ENCODE data around the gene TSEN34. TPM values are rescaled to one million over a fixed set of nuclear protein-coding genes. Genes with fewer than 3 reads are reported as not detected.

TSEN34 gene
- total and polyA plus RNA-seq, 2 experiments from 2014 or later: 36.6 to 53.4 TPM

DNA sequence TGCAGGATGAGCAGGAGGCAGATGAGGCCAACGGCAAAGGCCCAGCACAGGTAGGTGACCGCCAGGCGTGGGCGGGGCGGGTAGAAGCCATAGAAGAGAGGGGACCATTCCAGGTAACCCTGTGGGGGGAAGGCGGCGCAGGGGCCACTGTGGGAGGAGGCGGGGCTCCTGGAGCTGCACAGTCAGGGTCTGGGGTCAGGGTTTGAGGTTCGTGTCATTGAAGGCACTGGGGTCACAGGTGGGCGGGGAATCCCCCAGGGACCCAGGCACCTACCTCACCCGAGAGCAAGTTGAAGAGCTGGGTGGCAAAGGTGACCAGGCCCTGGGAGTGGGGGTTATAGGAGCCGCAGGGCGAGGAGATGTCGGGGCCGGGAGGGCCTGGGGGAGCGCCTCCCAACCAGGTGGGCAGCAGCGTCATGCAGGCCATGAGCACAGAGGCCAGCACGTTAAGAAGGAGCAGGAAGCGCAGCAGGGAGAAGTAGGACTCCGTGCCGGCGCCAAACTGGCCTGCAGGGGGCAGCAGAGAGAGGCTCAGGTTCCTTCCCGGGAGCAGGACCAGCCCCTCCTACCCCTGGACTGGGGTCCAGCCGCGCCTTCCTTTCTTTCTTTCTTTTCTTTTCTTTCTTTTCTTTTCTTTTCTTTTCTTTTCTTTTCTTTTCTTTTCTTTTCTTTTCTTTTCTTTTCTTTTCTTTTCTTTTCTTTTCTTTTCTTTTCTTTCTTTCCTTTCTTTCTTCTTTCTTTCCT is 22.8 kb upstream of the TSEN34 start:
- Mint-ChIP-seq H3K27me3 (ENCODE audit: insufficient read depth, low read depth, poor library complexity) (peaks cover 31% of the 10 kb centered on the region), H3K4me1 (peaks cover 22% of the 10 kb centered on the region), H3K9me3 (no peaks in the 10 kb centered on the region; the same call in 1 of the 3 replicates), H3K36me3 (ENCODE audit: low read depth) (no peaks in the 10 kb centered on the region; the same call in 2 of the 3 replicates), H3K4me3 (no peak overlapping the region), H3K27ac (no peak overlapping the region)
- Histone ChIP-seq H3K4me1 (ENCODE audit: insufficient read depth) (no peaks in the 10 kb centered on the region; the same call in 1 of the 2 replicates), H3K4me3 (peak overlapping the region; percentile 45; the same call in 1 of the 2 replicates), H4K20me1 (replicated peaks; ENCODE audit: insufficient read depth) (no peaks in the 10 kb centered on the region), H2AFZ (0 out of 2 replicates have a peak overlapping the region, but pooled peaks have one; percentile 78), H3K79me2 (replicated peaks; ENCODE audit: insufficient read depth) (no peaks in the 10 kb centered on the region), H3K4me2 (peak overlapping the region; percentile 71), H3K9me2 (ENCODE audit: insufficient read depth) (no peaks in the 10 kb centered on the region), H3K27ac (ENCODE audit: low read depth) (no peak overlapping the region), H3F3A (replicated peaks; ENCODE audit: low read depth) (peaks cover 14% of the 10 kb centered on the region), H3K36me3 (ENCODE audit: insufficient read depth) (no peaks in the 10 kb centered on the region), H3K27me3 (ENCODE audit: insufficient read depth) (peaks cover 3% of the 10 kb centered on the region; the same call in 1 of the 2 replicates)
- DNase-seq (ENCODE audit: low spot score) (peak; percentile 97), ATAC-seq (peak; percentile 54)
- TF ChIP-seq, protein P1, sequence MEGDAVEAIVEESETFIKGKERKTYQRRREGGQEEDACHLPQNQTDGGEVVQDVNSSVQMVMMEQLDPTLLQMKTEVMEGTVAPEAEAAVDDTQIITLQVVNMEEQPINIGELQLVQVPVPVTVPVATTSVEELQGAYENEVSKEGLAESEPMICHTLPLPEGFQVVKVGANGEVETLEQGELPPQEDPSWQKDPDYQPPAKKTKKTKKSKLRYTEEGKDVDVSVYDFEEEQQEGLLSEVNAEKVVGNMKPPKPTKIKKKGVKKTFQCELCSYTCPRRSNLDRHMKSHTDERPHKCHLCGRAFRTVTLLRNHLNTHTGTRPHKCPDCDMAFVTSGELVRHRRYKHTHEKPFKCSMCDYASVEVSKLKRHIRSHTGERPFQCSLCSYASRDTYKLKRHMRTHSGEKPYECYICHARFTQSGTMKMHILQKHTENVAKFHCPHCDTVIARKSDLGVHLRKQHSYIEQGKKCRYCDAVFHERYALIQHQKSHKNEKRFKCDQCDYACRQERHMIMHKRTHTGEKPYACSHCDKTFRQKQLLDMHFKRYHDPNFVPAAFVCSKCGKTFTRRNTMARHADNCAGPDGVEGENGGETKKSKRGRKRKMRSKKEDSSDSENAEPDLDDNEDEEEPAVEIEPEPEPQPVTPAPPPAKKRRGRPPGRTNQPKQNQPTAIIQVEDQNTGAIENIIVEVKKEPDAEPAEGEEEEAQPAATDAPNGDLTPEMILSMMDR (conservative IDR thresholded peaks at IDR 0.05; ENCODE audit: low read depth in 2 of 2): peak; percentile 79 to 89
- no peak; the same call in 1 of the 2 replicates for TF ChIP-seq CREB1 (CRISPR knock-in tag; IDR thresholded peaks at IDR 0.05; ENCODE audit: low read depth)

DNA sequence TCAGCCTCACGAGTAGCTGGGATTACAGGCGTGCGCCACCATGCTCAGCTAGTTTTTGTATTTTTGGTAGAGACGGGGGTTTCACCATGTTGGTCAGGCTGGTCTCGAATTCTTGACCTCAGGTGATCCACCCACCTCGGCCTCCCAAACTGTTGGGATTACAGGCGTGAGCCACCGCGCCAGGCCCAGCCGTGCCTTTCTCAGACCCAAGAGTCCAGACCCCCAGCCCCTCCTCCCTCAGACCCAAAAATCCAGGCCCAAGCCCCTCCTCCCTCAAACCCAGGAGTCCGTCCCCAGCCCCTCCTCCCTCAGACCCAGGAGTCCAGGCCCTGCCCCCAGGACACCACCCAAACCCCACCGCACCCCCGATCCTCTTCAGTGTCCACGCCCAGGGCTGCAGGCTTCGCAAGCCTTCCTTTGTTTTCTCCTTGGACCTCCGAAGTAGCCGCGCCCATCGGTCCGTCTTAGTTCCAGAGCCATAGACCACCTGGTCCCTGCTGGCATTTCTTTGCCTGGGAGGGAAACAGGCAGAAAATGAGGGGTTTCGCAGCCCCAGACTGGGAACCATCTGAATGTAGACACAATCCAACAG is 21.9 kb upstream of the TSEN34 start:
- Histone ChIP-seq H3K4me3 (no peak overlapping the region), H3K4me1 (ENCODE audit: insufficient read depth) (peaks cover 2% of the 10 kb centered on the region; the same call in 1 of the 2 replicates), H3K27me3 (ENCODE audit: insufficient read depth) (no peaks in the 10 kb centered on the region), H3K27ac (ENCODE audit: low read depth) (no peak overlapping the region), H3K79me2 (replicated peaks; ENCODE audit: insufficient read depth) (no peaks in the 10 kb centered on the region), H3K9me2 (ENCODE audit: insufficient read depth) (no peaks in the 10 kb centered on the region), H3K36me3 (ENCODE audit: insufficient read depth) (no peaks in the 10 kb centered on the region), H3K4me2 (no peak overlapping the region), H3F3A (replicated peaks; ENCODE audit: low read depth) (peaks cover 18% of the 10 kb centered on the region), H4K20me1 (replicated peaks; ENCODE audit: insufficient read depth) (no peaks in the 10 kb centered on the region), H2AFZ (no peak overlapping the region)
- H3K4me3 Mint-ChIP-seq: no peak overlapping the region
- peaks cover 18% of the 10 kb centered on the region for H3K4me1 Mint-ChIP-seq
- no peak overlapping the region for H3K27ac Mint-ChIP-seq
- ATAC-seq (no peak), DNase-seq (ENCODE audit: low spot score) (peak; percentile 18)
- H3K36me3 Mint-ChIP-seq (ENCODE audit: low read depth): peaks cover under 1% of the 10 kb centered on the region; the same call in 1 of the 3 replicates
- H3K27me3 Mint-ChIP-seq (ENCODE audit: insufficient read depth, low read depth, poor library complexity): peaks cover 28% of the 10 kb centered on the region
- H3K9me3 Mint-ChIP-seq: no peaks in the 10 kb centered on the region; the same call in 1 of the 3 replicates
- TF ChIP-seq STAT1 (IDR thresholded peaks at IDR 0.05; ENCODE audit: unreplicated experiment) (no peak), ZNF331 (CRISPR knock-in tag; IDR thresholded peaks at IDR 0.05; ENCODE audit: low read depth) (no peak), JUNB (IDR thresholded peaks at IDR 0.05; ENCODE audit: unreplicated experiment) (no peak), EZH2phosphoT487 (IDR thresholded peaks at IDR 0.05; ENCODE audit: unreplicated experiment) (no peak), ZNF114 (CRISPR knock-in tag; IDR thresholded peaks at IDR 0.05) (no peak), POLR2AphosphoS5 (IDR thresholded peaks at IDR 0.05; ENCODE audit: low read depth) (no peak), EZH2 (IDR thresholded peaks at IDR 0.05; ENCODE audit: low read depth, unreplicated experiment) (no peak), NANOG (IDR thresholded peaks at IDR 0.05; ENCODE audit: borderline replicate concordance) (no peak), CREB1 (CRISPR knock-in tag; IDR thresholded peaks at IDR 0.05; ENCODE audit: low read depth) (no peak)
- TF ChIP-seq, protein P1 (conservative IDR thresholded peaks at IDR 0.05; ENCODE audit: low read depth in 2 of 2): no peak
- TF ChIP-seq, protein P2, sequence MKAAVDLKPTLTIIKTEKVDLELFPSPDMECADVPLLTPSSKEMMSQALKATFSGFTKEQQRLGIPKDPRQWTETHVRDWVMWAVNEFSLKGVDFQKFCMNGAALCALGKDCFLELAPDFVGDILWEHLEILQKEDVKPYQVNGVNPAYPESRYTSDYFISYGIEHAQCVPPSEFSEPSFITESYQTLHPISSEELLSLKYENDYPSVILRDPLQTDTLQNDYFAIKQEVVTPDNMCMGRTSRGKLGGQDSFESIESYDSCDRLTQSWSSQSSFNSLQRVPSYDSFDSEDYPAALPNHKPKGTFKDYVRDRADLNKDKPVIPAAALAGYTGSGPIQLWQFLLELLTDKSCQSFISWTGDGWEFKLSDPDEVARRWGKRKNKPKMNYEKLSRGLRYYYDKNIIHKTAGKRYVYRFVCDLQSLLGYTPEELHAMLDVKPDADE (IDR thresholded peaks at IDR 0.05): no peak

Data from GM23338 (cell line).